GM12878 (cell line): ENCODE measurements around the gene ADGRB2. TPM values are rescaled to one million over a fixed set of nuclear protein-coding genes. Genes with fewer than 3 reads are reported as not detected.

Source experiments
- BHLHE40 ChIP-seq, 2 experiments: fragments of 450-650 bp in 1 of 2; IDR thresholded peaks; 2 replicates each; pipeline ENCODE4 v1.6.1; 2011 to 2017; ENCODE audit warnings: low read depth in 2 of 2, borderline replicate concordance in 1 of 2, improper control_type of control experiment in 1 of 2, low read length in 1 of 2, mild to moderate bottlenecking in 1 of 2
- CBX3 ChIP-seq: fragments of 200-600 bp; sonication (generic); IDR thresholded peaks from 2 replicates; pipeline ENCODE4 v1.6.1; 2016; ENCODE audit warnings: low read depth, borderline replicate concordance
- CBX5 ChIP-seq: sonication (generic); IDR thresholded peaks from 2 replicates; pipeline ENCODE4 v1.6.1; 2016; ENCODE audit warnings: low read depth, moderate library complexity, mild to moderate bottlenecking, inconsistent platforms
- CEBPB ChIP-seq, 2 experiments: fragments of 150-350 bp in 1 of 2; IDR thresholded peaks; 2 replicates each; pipeline ENCODE4 v1.6.1; 2012 to 2014; ENCODE audit warnings: low read depth in 2 of 2, low read length in 2 of 2, borderline replicate concordance in 1 of 2, inconsistent platforms in 1 of 2
- CTCF ChIP-seq, 3 experiments: IDR thresholded peaks in 2 of 3; conservative IDR thresholded peaks in 1 of 3; 2 replicates each; pipeline ENCODE4 v1.5.1; 2011; ENCODE audit warnings: low read depth in 3 of 3, low read length in 3 of 3, mild to moderate bottlenecking in 3 of 3, control low read depth in 2 of 3, moderate library complexity in 2 of 3, inconsistent platforms in 1 of 3, mixed read lengths in 1 of 3; ENCODE audit not compliant: control insufficient read depth in 2 of 3, insufficient read depth in 1 of 3; ENCODE audit errors: extremely low read depth in 1 of 3
- KAT2A ChIP-seq: conservative IDR thresholded peaks from 2 replicates; pipeline ENCODE4 v1.6.1; 2011; ENCODE audit warnings: low read depth, low read length; ENCODE audit not compliant: control insufficient read depth
- MLLT1 ChIP-seq: fragments of 450-650 bp; IDR thresholded peaks from 2 replicates; pipeline ENCODE4 v1.6.1; 2016; ENCODE audit warnings: mild to moderate bottlenecking
- MTA2 ChIP-seq: fragments of 450-650 bp; IDR thresholded peaks from 2 replicates; pipeline ENCODE4 v1.6.1; 2016; ENCODE audit warnings: low read depth, mild to moderate bottlenecking, moderate library complexity
- NFYA ChIP-seq: IDR thresholded peaks from 2 replicates; pipeline ENCODE4 v1.6.1; 2011; ENCODE audit warnings: low read depth, mild to moderate bottlenecking, low read length, improper control_type of control experiment, borderline replicate concordance
- PML ChIP-seq: IDR thresholded peaks from 2 replicates; pipeline ENCODE4 v1.6.1; 2012; ENCODE audit warnings: low read length, inconsistent platforms
- RELB ChIP-seq: fragments of 450-650 bp; IDR thresholded peaks from 2 replicates; pipeline ENCODE4 v1.6.1; 2017; ENCODE audit warnings: low read depth, mild to moderate bottlenecking, moderate library complexity
- TCF12 ChIP-seq: IDR thresholded peaks from 2 replicates; pipeline ENCODE4 v1.6.1; 2011; ENCODE audit warnings: low read depth, mild to moderate bottlenecking, low read length
- TCF3 ChIP-seq: IDR thresholded peaks from 2 replicates; pipeline ENCODE4 v1.6.1; 2012; ENCODE audit warnings: low read depth, mild to moderate bottlenecking, low read length, borderline replicate concordance; ENCODE audit not compliant: insufficient read depth
- USF1 ChIP-seq: IDR thresholded peaks from 2 replicates; pipeline ENCODE4 v1.6.1; 2011; ENCODE audit warnings: borderline replicate concordance, low read depth, mild to moderate bottlenecking, moderate library complexity, mixed read lengths, low read length; ENCODE audit not compliant: insufficient read depth; ENCODE audit errors: extremely low read length
- polyA plus RNA-seq, 11 experiments: library from polyadenylated mRNA; depleted of rRNA in 4 of 11; unstranded in 6 of 11; stranded (reverse) in 5 of 11; fragments of >200 nt; fragmentation: Nextera tagmentation in 4 of 11; fragmentation: Illumina TruSeq in 1 of 11; extraction: Ambion mirVana in 4 of 11; extraction: Trizol in 1 of 11; gene quantifications; 1 replicate in 1 of 11; 2 replicates in 10 of 11; pipeline versions ENCODE4 v1.2.1 to v1.2.3, GENCODE V29; 2011 to 2016; ENCODE audit warnings: inconsistent platforms in 2 of 11, missing spikeins in 2 of 11, low read depth in 1 of 11
- total RNA-seq, 4 experiments: library from RNA; depleted of rRNA in 3 of 4; stranded (reverse); fragments of >200 nt in 3 of 4; fragmentation: Illumina TruSeq in 1 of 4; extraction: Trizol in 1 of 4; gene quantifications; 2 replicates each; pipeline versions ENCODE4 v1.2.1 to v1.2.3, GENCODE V29; 2013 to 2021
- TF ChIP-seq, protein P1 (sequence below): IDR thresholded peaks from 2 replicates; pipeline ENCODE4 v1.6.1; 2011; ENCODE audit warnings: mild to moderate bottlenecking, low read depth, low read length, moderate library complexity; ENCODE audit not compliant: insufficient replicate concordance
- TF ChIP-seq, protein P2 (sequence below): fragments of 450-650 bp; IDR thresholded peaks from 2 replicates; pipeline ENCODE4 v1.6.1; 2017; ENCODE audit warnings: mild to moderate bottlenecking

The ADGRB2 gene
- total and polyA plus RNA-seq, 10 of the 15 experiments (the other 5 are each of a cell fraction or from before 2014, with no cell fraction given) = 0.11 to 0.33 (median 0.18) TPM; not detected in 4

GRCh38 chr1:31705080-31705866, 58.9 kb downstream of the ADGRB2 start (continued):
- peak; percentile 48; the same call in 1 of the 2 replicates for TF ChIP-seq MLLT1
- no peak for TF ChIP-seq CEBPB (IDR thresholded peaks at IDR 0.05; ENCODE audit: borderline replicate concordance in 1 of 2, low read depth in 2 of 2, low read length in 2 of 2)
- TF ChIP-seq, protein P1, sequence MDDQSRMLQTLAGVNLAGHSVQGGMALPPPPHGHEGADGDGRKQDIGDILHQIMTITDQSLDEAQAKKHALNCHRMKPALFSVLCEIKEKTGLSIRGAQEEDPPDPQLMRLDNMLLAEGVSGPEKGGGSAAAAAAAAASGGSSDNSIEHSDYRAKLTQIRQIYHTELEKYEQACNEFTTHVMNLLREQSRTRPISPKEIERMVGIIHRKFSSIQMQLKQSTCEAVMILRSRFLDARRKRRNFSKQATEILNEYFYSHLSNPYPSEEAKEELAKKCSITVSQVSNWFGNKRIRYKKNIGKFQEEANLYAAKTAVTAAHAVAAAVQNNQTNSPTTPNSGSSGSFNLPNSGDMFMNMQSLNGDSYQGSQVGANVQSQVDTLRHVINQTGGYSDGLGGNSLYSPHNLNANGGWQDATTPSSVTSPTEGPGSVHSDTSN = no peak
- no peak for TF ChIP-seq USF1
- peak in 1 of 2 experiments; percentile 34; a peak in 1 of 4 replicates for TF ChIP-seq BHLHE40 (IDR thresholded peaks at IDR 0.05; ENCODE audit: borderline replicate concordance in 1 of 2, low read depth in 2 of 2, low read length in 1 of 2)
- TF ChIP-seq CBX3 = no peak
- peak; percentile 32 to 78 (median 59); a peak in 5 of 6 replicates for TF ChIP-seq CTCF (IDR thresholded peaks at IDR 0.05 in 2 of 3, conservative IDR thresholded peaks at IDR 0.05 in 1 of 3; ENCODE audit: control insufficient read depth in 2 of 3, extremely low read depth in 1 of 3, insufficient read depth in 1 of 3, low read depth in 3 of 3, low read length in 3 of 3)
- peak; percentile 31; the same call in 1 of the 2 replicates for TF ChIP-seq TCF12
- no peak for TF ChIP-seq PML
- TF ChIP-seq TCF3 = 0 out of 2 replicates have a peak, but pooled peaks have one; percentile 35
- no peak for TF ChIP-seq CBX5
- no peak for TF ChIP-seq NFYA
- no peak for TF ChIP-seq KAT2A
- TF ChIP-seq, protein P2, sequence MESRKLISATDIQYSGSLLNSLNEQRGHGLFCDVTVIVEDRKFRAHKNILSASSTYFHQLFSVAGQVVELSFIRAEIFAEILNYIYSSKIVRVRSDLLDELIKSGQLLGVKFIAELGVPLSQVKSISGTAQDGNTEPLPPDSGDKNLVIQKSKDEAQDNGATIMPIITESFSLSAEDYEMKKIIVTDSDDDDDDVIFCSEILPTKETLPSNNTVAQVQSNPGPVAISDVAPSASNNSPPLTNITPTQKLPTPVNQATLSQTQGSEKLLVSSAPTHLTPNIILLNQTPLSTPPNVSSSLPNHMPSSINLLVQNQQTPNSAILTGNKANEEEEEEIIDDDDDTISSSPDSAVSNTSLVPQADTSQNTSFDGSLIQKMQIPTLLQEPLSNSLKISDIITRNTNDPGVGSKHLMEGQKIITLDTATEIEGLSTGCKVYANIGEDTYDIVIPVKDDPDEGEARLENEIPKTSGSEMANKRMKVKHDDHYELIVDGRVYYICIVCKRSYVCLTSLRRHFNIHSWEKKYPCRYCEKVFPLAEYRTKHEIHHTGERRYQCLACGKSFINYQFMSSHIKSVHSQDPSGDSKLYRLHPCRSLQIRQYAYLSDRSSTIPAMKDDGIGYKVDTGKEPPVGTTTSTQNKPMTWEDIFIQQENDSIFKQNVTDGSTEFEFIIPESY = no peak
- no peak for TF ChIP-seq RELB
- no peak for TF ChIP-seq MTA2
